ENCODE results near the gene RHOB.

DNA sequence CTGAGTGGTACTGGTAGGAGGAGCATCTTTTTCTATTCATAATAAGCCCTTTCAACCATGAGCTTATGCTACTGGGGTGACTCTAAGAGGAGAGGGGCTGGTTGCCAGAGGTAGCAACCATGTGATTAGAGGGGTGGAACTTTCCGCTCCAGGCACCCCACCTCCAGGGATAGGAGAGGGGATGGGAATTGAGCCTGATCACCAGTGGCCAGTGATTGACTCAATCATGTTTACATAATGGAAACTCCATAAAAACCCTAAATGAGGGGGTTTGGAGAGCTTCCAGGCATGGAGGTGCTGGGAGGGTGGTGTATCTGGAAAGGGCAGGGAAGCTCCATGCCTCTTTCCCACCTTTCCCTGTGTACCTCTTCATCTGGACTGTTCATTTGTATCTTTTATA is 46.6 kb upstream of the RHOB start:
- TF ChIP-seq, protein P1, sequence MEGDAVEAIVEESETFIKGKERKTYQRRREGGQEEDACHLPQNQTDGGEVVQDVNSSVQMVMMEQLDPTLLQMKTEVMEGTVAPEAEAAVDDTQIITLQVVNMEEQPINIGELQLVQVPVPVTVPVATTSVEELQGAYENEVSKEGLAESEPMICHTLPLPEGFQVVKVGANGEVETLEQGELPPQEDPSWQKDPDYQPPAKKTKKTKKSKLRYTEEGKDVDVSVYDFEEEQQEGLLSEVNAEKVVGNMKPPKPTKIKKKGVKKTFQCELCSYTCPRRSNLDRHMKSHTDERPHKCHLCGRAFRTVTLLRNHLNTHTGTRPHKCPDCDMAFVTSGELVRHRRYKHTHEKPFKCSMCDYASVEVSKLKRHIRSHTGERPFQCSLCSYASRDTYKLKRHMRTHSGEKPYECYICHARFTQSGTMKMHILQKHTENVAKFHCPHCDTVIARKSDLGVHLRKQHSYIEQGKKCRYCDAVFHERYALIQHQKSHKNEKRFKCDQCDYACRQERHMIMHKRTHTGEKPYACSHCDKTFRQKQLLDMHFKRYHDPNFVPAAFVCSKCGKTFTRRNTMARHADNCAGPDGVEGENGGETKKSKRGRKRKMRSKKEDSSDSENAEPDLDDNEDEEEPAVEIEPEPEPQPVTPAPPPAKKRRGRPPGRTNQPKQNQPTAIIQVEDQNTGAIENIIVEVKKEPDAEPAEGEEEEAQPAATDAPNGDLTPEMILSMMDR (IDR thresholded peaks at IDR 0.05): no peak
- no peak for TF ChIP-seq EZH2 (IDR thresholded peaks at IDR 0.05; ENCODE audit: borderline replicate concordance, insufficient read depth, low read depth, low read length, poor library complexity, severe bottlenecking)
